BJ (cell line): ENCODE measurements around the gene KCNMB4. TPM values are rescaled to one million over a fixed set of nuclear protein-coding genes. Genes with fewer than 3 reads are reported as not detected.

Experiments used
- CTCF ChIA-PET: fragments of 350-600 bp; formaldehyde crosslinking; extraction: SDS; loops from one replicate; lab custom pipeline; 2021; ENCODE audit warnings: antibody characterized with exemption, inconsistent platforms; lab: Yijun Ruan, JAX
- POLR2A ChIA-PET: fragments of 300-600 bp; sonication (Branson Sonifier 250); formaldehyde crosslinking; extraction: SDS; loops from one replicate; lab custom pipeline; 2021; ENCODE audit warnings: antibody characterized with exemption; lab: Charles Lee
- DNase-seq: peaks from one replicate; pipeline ENCODE4 v3.0.0-alpha.2; 2011; ENCODE audit warnings: low read depth
- H3K27me3 ChIP-seq: 2 replicates; pipeline ENCODE4 v1.6.0; 2011; ENCODE audit warnings: low read length; ENCODE audit not compliant: control insufficient read depth, insufficient read depth
- H3K36me3 ChIP-seq: 2 replicates; pipeline ENCODE4 v1.5.1; 2011; ENCODE audit warnings: low read length; ENCODE audit not compliant: control insufficient read depth, insufficient read depth
- H3K4me3 ChIP-seq: 2 replicates; pipeline ENCODE4 v1.5.1; 2011; ENCODE audit warnings: low read depth, mild to moderate bottlenecking, control low read depth, low read length
- polyA plus RNA-seq: library from polyadenylated mRNA; depleted of rRNA; stranded (reverse); fragments of >200 nt; gene quantifications from 2 replicates; pipeline ENCODE4 v1.2.3, GENCODE V29; 2011
- TF ChIP-seq, protein P1 (sequence below): IDR thresholded peaks from 2 replicates; pipeline ENCODE4 v1.5.1; 2011; ENCODE audit warnings: low read depth, mild to moderate bottlenecking, control low read depth, inconsistent platforms, low read length, moderate library complexity; ENCODE audit not compliant: insufficient read depth

The KCNMB4 gene
- polyA plus RNA-seq, 1 experiment, result 1.5 TPM

DNA sequence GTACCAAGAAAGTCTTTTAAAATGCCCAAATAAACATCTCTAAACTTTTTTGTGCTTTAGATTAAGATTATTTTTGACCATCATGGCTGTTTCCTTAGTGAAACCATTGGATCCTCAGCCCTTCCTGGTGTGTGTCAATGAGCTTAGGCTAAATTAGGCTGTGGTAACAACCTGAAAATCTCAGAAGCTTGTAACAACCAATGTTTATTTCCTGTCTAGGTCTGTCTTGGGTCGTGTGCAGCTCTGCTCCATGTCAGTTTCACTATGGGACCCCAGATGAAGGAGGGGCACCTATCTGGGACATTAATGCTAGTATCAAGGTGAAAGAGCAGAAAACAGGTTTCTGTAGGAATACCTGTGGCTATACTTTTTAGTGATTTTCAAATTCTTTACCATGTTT, 49.9 kb downstream of the KCNMB4 start:
- Histone ChIP-seq H3K4me3 (no peak overlapping the region), H3K36me3 (no peaks in the 10 kb centered on the region), H3K27me3 (no peaks in the 10 kb centered on the region)
- TF ChIP-seq, protein P1, sequence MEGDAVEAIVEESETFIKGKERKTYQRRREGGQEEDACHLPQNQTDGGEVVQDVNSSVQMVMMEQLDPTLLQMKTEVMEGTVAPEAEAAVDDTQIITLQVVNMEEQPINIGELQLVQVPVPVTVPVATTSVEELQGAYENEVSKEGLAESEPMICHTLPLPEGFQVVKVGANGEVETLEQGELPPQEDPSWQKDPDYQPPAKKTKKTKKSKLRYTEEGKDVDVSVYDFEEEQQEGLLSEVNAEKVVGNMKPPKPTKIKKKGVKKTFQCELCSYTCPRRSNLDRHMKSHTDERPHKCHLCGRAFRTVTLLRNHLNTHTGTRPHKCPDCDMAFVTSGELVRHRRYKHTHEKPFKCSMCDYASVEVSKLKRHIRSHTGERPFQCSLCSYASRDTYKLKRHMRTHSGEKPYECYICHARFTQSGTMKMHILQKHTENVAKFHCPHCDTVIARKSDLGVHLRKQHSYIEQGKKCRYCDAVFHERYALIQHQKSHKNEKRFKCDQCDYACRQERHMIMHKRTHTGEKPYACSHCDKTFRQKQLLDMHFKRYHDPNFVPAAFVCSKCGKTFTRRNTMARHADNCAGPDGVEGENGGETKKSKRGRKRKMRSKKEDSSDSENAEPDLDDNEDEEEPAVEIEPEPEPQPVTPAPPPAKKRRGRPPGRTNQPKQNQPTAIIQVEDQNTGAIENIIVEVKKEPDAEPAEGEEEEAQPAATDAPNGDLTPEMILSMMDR, result no peak
- POLR2A ChIA-PET, result no interaction called here
- CTCF ChIA-PET, result interaction anchor here (1.1 kb wide), 1 partner anchor 9 kb away, joined by 3 read pairs; no protein-coding TSS in a partner anchor
- no peak for DNase-seq

DNA sequence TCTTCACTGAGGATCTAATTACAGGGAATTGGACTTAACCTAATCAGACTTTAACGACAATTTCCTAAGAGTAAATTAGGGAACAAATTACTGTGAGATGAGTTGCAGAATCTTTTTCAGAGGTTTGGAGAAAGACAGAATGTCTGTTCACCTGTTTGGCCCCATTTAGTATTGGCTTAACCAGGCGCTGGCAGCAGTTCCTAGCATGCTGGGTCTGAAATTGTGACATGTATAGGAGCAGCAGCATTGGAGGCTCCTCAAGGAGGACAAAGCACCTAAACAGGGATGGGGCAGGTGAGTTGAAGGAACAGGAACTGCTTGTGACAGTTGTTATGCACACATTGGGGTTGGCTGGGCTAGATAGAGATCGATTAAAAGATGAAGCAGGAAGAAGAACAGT, 51.0 kb downstream of the KCNMB4 start:
- TF ChIP-seq, protein P1, result no peak
- DNase-seq, result no peak
- Histone ChIP-seq H3K27me3 (no peaks in the 10 kb centered on the region), H3K4me3 (no peak overlapping the region), H3K36me3 (no peaks in the 10 kb centered on the region)
- CTCF ChIA-PET, result no interaction called here
- POLR2A ChIA-PET, result no interaction called here

DNA sequence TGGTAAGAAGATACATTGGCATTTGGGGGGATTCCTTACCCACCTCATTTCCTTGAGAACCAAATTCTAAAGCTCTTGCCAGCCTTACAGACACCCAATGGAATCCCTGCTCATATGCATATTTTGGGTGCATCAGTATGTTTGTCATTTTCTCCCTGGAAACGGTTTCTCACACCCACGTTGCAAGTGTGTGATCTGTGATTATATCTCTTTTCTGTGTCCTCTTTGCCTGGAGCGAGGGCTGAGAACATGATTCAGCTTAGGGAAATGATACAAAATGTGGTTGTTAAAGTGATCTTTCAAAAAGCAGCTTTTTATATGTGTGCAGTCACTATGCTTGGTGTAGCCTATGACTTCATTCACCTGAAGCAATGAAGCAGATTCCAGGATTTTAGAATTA, 52.0 kb downstream of the KCNMB4 start:
- TF ChIP-seq, protein P1, result no peak
- H3K4me3 ChIP-seq, result no peak overlapping the region
- POLR2A ChIA-PET, result no interaction called here
- H3K36me3 ChIP-seq, result no peaks in the 10 kb centered on the region
- H3K27me3 ChIP-seq, result no peaks in the 10 kb centered on the region
- DNase-seq, result peak; percentile 45
- CTCF ChIA-PET, result no interaction called here

DNA sequence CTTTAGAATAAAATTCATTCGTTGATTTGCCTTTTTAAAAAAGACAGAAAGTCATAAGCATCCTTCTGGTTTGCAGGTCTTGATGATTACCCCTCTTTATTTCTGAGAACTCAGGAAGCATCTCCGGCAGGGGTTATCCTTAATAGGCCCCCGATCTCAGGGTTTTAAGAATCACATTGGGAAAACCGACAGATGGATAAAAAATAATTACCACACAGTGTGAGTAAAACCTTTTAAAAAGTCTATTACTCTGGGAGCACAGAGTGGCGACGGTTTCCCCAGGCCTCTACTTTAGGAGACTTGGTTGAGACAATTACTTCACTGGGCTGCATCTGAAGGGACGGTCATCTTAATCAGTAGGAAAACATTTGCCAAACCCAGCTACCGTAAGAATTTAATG, 56.5 kb downstream of the KCNMB4 start:
- H3K27me3 ChIP-seq, result no peaks in the 10 kb centered on the region
- no peak overlapping the region for H3K4me3 ChIP-seq
- no peaks in the 10 kb centered on the region for H3K36me3 ChIP-seq
- ChIA-PET CTCF (interaction anchor here (0.7 kb wide), 1 partner anchor 272 kb away, joined by 3 read pairs; no protein-coding TSS in a partner anchor), POLR2A (no interaction called here)
- DNase-seq, result no peak
- TF ChIP-seq, protein P1, result no peak

DNA sequence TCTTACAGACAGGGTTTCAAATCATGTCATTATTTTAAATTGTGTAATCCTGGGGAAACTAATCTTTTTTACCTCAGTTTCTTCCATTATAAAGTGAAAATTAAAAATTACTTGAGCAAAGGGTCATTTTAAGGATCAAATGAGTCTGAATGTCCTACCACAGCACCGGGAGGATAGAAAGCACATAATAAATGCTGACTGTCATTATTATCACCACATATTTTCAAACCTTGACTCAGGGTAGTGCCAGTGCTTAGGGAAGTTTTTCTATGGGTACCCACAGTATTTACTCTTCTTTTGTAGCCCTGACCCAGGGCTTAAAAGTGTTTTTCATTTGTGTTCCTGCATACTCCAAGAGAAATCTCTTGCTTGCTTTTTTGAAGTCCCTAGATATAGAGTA, 60.5 kb downstream of the KCNMB4 start:
- TF ChIP-seq, protein P1, result no peak
- CTCF ChIA-PET, result no interaction called here
- Histone ChIP-seq H3K27me3 (no peaks in the 10 kb centered on the region), H3K4me3 (no peak overlapping the region), H3K36me3 (no peaks in the 10 kb centered on the region)
- no peak for DNase-seq
- POLR2A ChIA-PET, result interaction anchor here (0.6 kb wide), 1 partner anchor 353 kb away, joined by 4 read pairs; no protein-coding TSS in a partner anchor
